Uterus (tissue), 4 donors: Measurements from ENCODE around the gene ZFYVE27. TPM values are rescaled to one million over a fixed set of nuclear protein-coding genes. Genes with fewer than 3 reads are reported as not detected.

Experiments
- DNase-seq, 2 donors: peaks; one replicate each; pipeline ENCODE4 v3.0.0-alpha.2; 2019 to 2020
- H3K27ac ChIP-seq, 2 donors: fragments of 200-600 bp; sonication (generic); 1 replicate in 1 of 2; 2 replicates in 1 of 2; pipeline ENCODE4 v1.5.1; 2016 to 2018
- H3K27me3 ChIP-seq, 2 donors: fragments of 200-600 bp; sonication (generic); one replicate each; pipeline ENCODE4 v1.5.1; 2018 to 2019; ENCODE audit warnings: control low read depth in 1 of 2
- H3K36me3 ChIP-seq, 2 donors: fragments of 200-600 bp; sonication (generic); one replicate each; pipeline ENCODE4 v1.5.1; 2019; ENCODE audit warnings: control low read depth in 1 of 2
- H3K4me1 ChIP-seq, 2 donors: fragments of 200-600 bp; sonication (generic); one replicate each; pipeline ENCODE4 v1.5.1; 2018 to 2019; ENCODE audit warnings: control low read depth in 1 of 2
- H3K4me3 ChIP-seq, 2 donors: fragments of 200-600 bp; sonication (generic); 1 replicate in 1 of 2; 2 replicates in 1 of 2; pipeline ENCODE4 v1.5.1; 2018 to 2019; ENCODE audit warnings: mild to moderate bottlenecking in 1 of 2
- H3K9me3 ChIP-seq, 2 donors: fragments of 200-600 bp; sonication (generic); one replicate each; pipeline ENCODE4 v1.5.1; 2019; ENCODE audit warnings: control low read depth in 1 of 2
- POLR2A ChIP-seq, 2 donors: fragments of 450-650 bp; IDR thresholded peaks; one replicate each; pipeline ENCODE4 v1.6.1; 2016; ENCODE audit warnings: antibody characterized with exemption in 2 of 2, mild to moderate bottlenecking in 1 of 2, moderate library complexity in 1 of 2
- intact Hi-C: fragments of 100-400 bp; cut with DNase I; formaldehyde crosslinking; loops from one replicate; pipeline ENCODE4 v1.15.1; 2023; ENCODE audit warnings: low total_unique reads
- total RNA-seq, 4 donors: library from RNA; depleted of rRNA in 3 of 4; stranded (reverse); fragments of >200 nt in 3 of 4; gene quantifications; one replicate each; pipeline versions ENCODE4 v1.1.0 to v1.2.4, GENCODE V29; 2014 to 2023
- TF ChIP-seq, protein P1 (sequence below), 4 experiments: fragments of 200-600 bp in 2 of 4; fragments of 450-650 bp in 2 of 4; sonication (generic) in 2 of 4; IDR thresholded peaks; one replicate each; pipeline ENCODE4 v1.5.1; 2016 to 2019; ENCODE audit warnings: antibody characterized with exemption in 4 of 4, mild to moderate bottlenecking in 2 of 4, moderate library complexity in 1 of 4
- donor health status: DM: yes; HTN: yes; CAD: no.

Gene ZFYVE27
- total RNA-seq, 4 donors from 2014 or later: 2.8 to 32.3 (median 16.7) TPM

DNA sequence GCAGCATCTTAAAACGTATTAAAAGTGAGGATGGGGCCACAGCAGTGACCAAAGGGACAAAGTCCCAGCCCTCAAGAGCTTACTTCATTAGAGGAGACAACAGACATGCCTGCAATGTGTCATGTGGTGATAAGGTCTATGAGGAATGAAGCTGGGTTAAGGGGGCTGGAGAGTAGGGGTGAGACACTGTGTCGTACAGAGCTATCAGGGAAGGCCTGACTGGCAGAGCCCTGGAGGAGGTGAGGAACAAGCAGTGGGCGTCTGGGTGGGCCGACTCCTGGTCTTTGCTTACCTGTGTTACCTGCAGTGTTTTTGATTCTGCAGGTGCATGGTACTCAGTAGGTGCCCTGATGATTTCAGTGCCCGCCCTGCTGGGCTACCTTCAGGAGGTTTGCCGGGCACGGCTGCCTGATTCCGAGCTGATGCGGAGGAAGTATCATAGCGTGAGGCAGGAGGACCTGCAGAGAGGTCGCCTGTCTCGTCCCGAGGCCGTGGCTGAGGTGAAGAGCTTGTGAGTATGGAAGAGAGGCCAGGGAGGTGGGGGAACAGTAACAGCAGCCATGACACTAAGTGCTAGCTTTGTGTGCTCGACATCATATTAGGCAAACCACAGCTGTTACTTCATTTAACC lies 7.6 kb downstream of the ZFYVE27 start:
- intact Hi-C loops: no loop called here
- no peaks in the 10 kb centered on the region for H3K9me3 ChIP-seq
- TF ChIP-seq POLR2A (IDR thresholded peaks at IDR 0.05): no peak
- no peak for DNase-seq
- no peak overlapping the region for H3K27ac ChIP-seq
- H3K27me3 ChIP-seq: no peaks in the 10 kb centered on the region
- H3K4me1 ChIP-seq: no peaks in the 10 kb centered on the region
- H3K36me3 ChIP-seq: no peaks in the 10 kb centered on the region
- H3K4me3 ChIP-seq: no peak overlapping the region

DNA sequence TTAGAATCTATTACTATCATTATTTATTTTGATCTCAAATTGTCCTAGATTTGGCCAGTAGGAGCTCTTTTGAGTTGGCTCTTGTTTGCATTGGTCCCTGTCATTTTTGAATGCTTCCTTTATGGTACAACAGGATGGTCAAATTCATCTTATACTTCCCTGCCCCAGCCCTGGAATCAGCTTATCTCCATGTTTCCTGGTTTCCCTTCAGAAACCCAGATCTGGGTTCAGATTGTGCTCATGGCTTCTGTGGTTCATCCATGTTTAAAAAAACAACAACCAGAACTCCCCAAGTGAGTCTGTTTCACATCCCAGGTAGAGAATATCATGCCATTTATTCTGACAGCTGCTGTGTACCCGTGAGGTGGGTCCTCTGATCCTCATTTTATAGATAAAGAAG lies 10.6 kb downstream of the ZFYVE27 start:
- no peak for TF ChIP-seq POLR2A (IDR thresholded peaks at IDR 0.05)
- TF ChIP-seq, protein P1, sequence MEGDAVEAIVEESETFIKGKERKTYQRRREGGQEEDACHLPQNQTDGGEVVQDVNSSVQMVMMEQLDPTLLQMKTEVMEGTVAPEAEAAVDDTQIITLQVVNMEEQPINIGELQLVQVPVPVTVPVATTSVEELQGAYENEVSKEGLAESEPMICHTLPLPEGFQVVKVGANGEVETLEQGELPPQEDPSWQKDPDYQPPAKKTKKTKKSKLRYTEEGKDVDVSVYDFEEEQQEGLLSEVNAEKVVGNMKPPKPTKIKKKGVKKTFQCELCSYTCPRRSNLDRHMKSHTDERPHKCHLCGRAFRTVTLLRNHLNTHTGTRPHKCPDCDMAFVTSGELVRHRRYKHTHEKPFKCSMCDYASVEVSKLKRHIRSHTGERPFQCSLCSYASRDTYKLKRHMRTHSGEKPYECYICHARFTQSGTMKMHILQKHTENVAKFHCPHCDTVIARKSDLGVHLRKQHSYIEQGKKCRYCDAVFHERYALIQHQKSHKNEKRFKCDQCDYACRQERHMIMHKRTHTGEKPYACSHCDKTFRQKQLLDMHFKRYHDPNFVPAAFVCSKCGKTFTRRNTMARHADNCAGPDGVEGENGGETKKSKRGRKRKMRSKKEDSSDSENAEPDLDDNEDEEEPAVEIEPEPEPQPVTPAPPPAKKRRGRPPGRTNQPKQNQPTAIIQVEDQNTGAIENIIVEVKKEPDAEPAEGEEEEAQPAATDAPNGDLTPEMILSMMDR (IDR thresholded peaks at IDR 0.05): no peak
- intact Hi-C loops: no loop called here
- Histone ChIP-seq H3K27me3 (no peaks in the 10 kb centered on the region), H3K9me3 (no peaks in the 10 kb centered on the region), H3K4me1 (no peaks in the 10 kb centered on the region), H3K27ac (no peak overlapping the region), H3K4me3 (no peak overlapping the region), H3K36me3 (no peaks in the 10 kb centered on the region)
- DNase-seq: no peak

DNA sequence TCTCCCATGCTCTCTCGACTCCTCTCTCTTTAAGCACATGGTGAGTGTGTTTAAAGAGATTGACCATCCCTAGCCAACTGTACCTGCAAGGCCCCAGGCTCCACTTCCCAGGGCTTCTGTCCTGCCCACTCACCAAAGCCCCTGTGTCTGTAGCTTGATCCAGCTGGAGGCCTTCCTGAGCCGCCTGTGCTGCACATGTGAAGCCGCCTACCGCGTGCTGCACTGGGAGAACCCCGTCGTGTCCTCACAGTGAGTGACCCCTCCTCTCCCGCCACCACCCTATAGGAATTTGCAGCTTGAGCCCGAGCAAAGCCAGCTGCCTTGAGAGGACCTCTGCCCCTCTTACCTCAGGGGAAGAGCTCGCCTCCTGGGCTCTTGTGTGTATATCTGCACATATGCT lies 11.2 kb downstream of the ZFYVE27 start:
- no peaks in the 10 kb centered on the region for H3K36me3 ChIP-seq
- TF ChIP-seq POLR2A (IDR thresholded peaks at IDR 0.05): no peak
- TF ChIP-seq, protein P1 (IDR thresholded peaks at IDR 0.05): no peak
- no peak overlapping the region for H3K27ac ChIP-seq
- no peak for DNase-seq
- no peaks in the 10 kb centered on the region for H3K9me3 ChIP-seq
- no peaks in the 10 kb centered on the region for H3K4me1 ChIP-seq
- intact Hi-C loops: no loop called here
- no peak overlapping the region for H3K4me3 ChIP-seq
- no peaks in the 10 kb centered on the region for H3K27me3 ChIP-seq

DNA sequence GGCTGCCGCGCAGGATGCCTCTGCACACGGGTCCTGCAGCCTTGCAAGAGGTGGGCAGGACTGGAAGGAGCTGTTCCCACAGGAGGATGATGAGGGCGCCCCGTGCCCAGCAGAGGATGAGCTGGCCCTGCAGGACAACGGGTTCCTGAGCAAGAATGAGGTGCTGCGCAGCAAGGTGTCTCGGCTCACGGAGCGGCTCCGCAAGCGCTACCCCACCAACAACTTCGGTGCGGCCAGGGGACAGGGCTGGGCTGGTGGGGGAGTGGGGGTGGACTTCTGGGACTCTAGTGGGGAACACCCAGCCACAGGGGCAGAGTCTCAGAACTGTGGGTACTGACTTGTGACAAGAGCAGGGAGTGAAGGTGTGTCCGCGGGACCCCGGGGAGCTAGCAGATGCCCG lies 16.0 kb downstream of the ZFYVE27 start:
- TF ChIP-seq, protein P1 (IDR thresholded peaks at IDR 0.05): no peak
- no peak for TF ChIP-seq POLR2A (IDR thresholded peaks at IDR 0.05)
- Histone ChIP-seq H3K27ac (no peak overlapping the region), H3K4me1 (no peaks in the 10 kb centered on the region), H3K27me3 (no peaks in the 10 kb centered on the region), H3K9me3 (no peaks in the 10 kb centered on the region), H3K4me3 (no peak overlapping the region), H3K36me3 (no peaks in the 10 kb centered on the region)
- intact Hi-C loops: no loop called here
- DNase-seq: no peak

DNA sequence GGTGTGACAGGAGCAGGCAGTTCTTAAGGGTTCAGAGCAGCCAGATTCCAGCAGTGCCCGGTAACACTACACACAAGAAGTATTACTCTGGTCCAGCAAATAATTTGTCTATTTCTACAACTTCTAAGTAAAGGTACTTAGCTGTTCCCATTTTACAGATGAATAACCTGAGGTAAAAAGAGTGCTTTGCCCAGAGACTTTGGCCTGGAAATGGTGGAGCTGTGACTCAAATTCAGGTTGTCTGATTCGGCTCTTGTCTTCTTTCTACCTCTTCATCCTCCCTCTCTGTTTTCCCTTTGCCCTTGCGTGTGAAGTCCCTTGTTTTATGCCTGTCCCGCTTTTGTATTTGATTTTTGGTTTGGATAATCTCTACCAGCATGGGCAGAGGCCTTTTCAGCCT lies 17.8 kb downstream of the ZFYVE27 start:
- Histone ChIP-seq H3K4me1 (no peaks in the 10 kb centered on the region), H3K4me3 (no peak overlapping the region), H3K27me3 (no peaks in the 10 kb centered on the region), H3K36me3 (no peaks in the 10 kb centered on the region), H3K9me3 (no peaks in the 10 kb centered on the region), H3K27ac (no peak overlapping the region)
- no peak for TF ChIP-seq POLR2A (IDR thresholded peaks at IDR 0.05)
- TF ChIP-seq, protein P1 (IDR thresholded peaks at IDR 0.05): no peak
- intact Hi-C loops: no loop called here
- no peak for DNase-seq

DNA sequence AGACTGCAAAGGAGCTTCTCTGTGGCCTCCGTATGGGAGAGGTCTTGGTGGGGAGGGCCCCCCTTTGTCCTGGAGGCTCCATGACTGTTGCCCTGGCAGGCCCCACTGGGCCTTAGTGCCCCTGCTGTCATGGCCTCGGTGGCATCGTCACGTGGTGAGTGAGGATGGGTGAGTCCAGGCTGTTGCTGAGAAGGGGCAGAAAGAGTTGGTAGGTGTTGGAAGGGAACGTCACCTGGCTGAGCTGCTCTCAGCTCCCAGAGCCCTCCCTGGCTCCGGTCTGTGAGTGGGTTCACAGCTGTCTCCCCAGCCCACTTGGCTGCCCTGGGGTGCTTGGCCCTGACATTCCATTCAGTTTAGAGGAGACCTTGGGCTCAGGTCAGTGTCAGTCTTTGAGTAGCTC lies 18.8 kb downstream of the ZFYVE27 start:
- H3K4me1 ChIP-seq: no peaks in the 10 kb centered on the region
- H3K27me3 ChIP-seq: no peaks in the 10 kb centered on the region
- H3K36me3 ChIP-seq: no peaks in the 10 kb centered on the region
- no peak overlapping the region for H3K4me3 ChIP-seq
- TF ChIP-seq, protein P1 (IDR thresholded peaks at IDR 0.05): no peak
- TF ChIP-seq POLR2A (IDR thresholded peaks at IDR 0.05): no peak
- H3K27ac ChIP-seq: no peak overlapping the region
- DNase-seq: no peak
- H3K9me3 ChIP-seq: no peaks in the 10 kb centered on the region
- intact Hi-C loops: no loop called here
